Measurements from ENCODE around the gene KIR3DL3. TPM values are rescaled to one million over a fixed set of nuclear protein-coding genes. Genes with fewer than 3 reads are reported as not detected.
"Not testable (repeated sequence)": the region's sequence is repeated elsewhere in the genome, so short reads cannot be mapped to it uniquely, and the experiment has no call there.

Gene KIR3DL3
- not detected in 2 replicates for total RNA-seq

GRCh38 chr19:54724142-54724541 lies at the start of gene KIR3DL3:
Gene KIR3DL3, plus strand, starts transcription at chr19:54724442. Its CDS starts 55 bp downstream, at chr19:54724497.
- DNase-seq (ENCODE audit: low read depth in 2 of 2) = no peak

GRCh38 chr19:54676210-54676834 lies 47.9 kb upstream of the KIR3DL3 start:
- DNase-seq (ENCODE audit: low read depth in 2 of 2) = peak; percentile 48 to 62

- DNase-seq (ENCODE audit: low read depth in 2 of 2) = no peak
Measured at GRCh38 chr19:54677217-54677616, 47.0 kb upstream of the KIR3DL3 start.

- DNase-seq (ENCODE audit: low read depth in 2 of 2) = not testable (repeated sequence)
Measured at GRCh38 chr19:54681596-54681995, 42.6 kb upstream of the KIR3DL3 start.

- no peak for DNase-seq (ENCODE audit: low read depth in 2 of 2)
Measured at GRCh38 chr19:54682306-54682856, 41.9 kb upstream of the KIR3DL3 start.

- DNase-seq (ENCODE audit: low read depth in 2 of 2) = peak; percentile 66 to 67
Measured at GRCh38 chr19:54684527-54684926, 39.7 kb upstream of the KIR3DL3 start.

- no peak for DNase-seq (ENCODE audit: low read depth in 2 of 2)
Measured at GRCh38 chr19:54691582-54692297, 32.5 kb upstream of the KIR3DL3 start.

GRCh38 chr19:54692298-54692615 lies 32.0 kb upstream of the KIR3DL3 start:
- no peak for DNase-seq (ENCODE audit: low read depth in 2 of 2)

- no peak for DNase-seq (ENCODE audit: low read depth in 2 of 2)
Measured at GRCh38 chr19:54694648-54695047, 29.6 kb upstream of the KIR3DL3 start.

- DNase-seq (ENCODE audit: low read depth in 2 of 2) = no peak
Measured at GRCh38 chr19:54696117-54696548, 28.1 kb upstream of the KIR3DL3 start.

- no peak for DNase-seq (ENCODE audit: low read depth in 2 of 2)
Measured at GRCh38 chr19:54696766-54697165, 27.5 kb upstream of the KIR3DL3 start.

- not testable (repeated sequence) for DNase-seq (ENCODE audit: low read depth in 2 of 2)
Measured at GRCh38 chr19:54697716-54698115, 26.5 kb upstream of the KIR3DL3 start.

GRCh38 chr19:54704928-54705327 lies 19.3 kb upstream of the KIR3DL3 start:
- no peak for DNase-seq (ENCODE audit: low read depth in 2 of 2)

GRCh38 chr19:54707962-54708361 lies 16.3 kb upstream of the KIR3DL3 start:
- no peak for DNase-seq (ENCODE audit: low read depth in 2 of 2)

- DNase-seq (ENCODE audit: low read depth in 2 of 2) = no peak
Measured at GRCh38 chr19:54708781-54709180, 15.5 kb upstream of the KIR3DL3 start.

GRCh38 chr19:54709212-54709948 lies 14.9 kb upstream of the KIR3DL3 start:
- DNase-seq (ENCODE audit: low read depth in 2 of 2) = no peak

GRCh38 chr19:54709956-54710355 lies 14.3 kb upstream of the KIR3DL3 start:
- DNase-seq (ENCODE audit: low read depth in 2 of 2) = not testable (repeated sequence)

- DNase-seq (ENCODE audit: low read depth in 2 of 2) = no peak
Measured at GRCh38 chr19:54724644-54725043, 402 bp downstream of the KIR3DL3 start.

- DNase-seq (ENCODE audit: low read depth in 2 of 2) = no peak
Measured at GRCh38 chr19:54725321-54725720, 1.1 kb downstream of the KIR3DL3 start.

- DNase-seq (ENCODE audit: low read depth in 2 of 2) = no peak
Measured at GRCh38 chr19:54727562-54727961, 3.3 kb downstream of the KIR3DL3 start.

GRCh38 chr19:54728167-54728566 lies 3.9 kb downstream of the KIR3DL3 start:
- DNase-seq (ENCODE audit: low read depth in 2 of 2) = no peak
